H9 (cell line): ENCODE data around the gene RAB31. TPM values are rescaled to one million over a fixed set of nuclear protein-coding genes. Genes with fewer than 3 reads are reported as not detected.
"Not testable (repeated sequence)": the region's sequence is repeated elsewhere in the genome, so short reads cannot be mapped to it uniquely, and the experiment has no call there.

Experiments used
- DNase-seq: peaks from one replicate; pipeline ENCODE4 v3.0.0-alpha.2; 2017
- H2AFZ ChIP-seq: one replicate; pipeline ENCODE4 v1.6.1; 2013; ENCODE audit warnings: mild to moderate bottlenecking, low read length, control low read depth, moderate library complexity
- H2AK5ac ChIP-seq: 2 replicates; pipeline ENCODE4 v1.6.1; 2013; ENCODE audit warnings: low read length, control low read depth, mixed read lengths; ENCODE audit not compliant: insufficient read length
- H2BK120ac ChIP-seq: one replicate; pipeline ENCODE4 v1.6.1; 2013; ENCODE audit warnings: low read depth, mild to moderate bottlenecking, low read length, control low read depth, inconsistent platforms; ENCODE audit not compliant: poor library complexity, severe bottlenecking
- H2BK12ac ChIP-seq: 2 replicates; pipeline ENCODE4 v1.6.1; 2013; ENCODE audit warnings: low read length, control low read depth, mixed read lengths, low read depth; ENCODE audit not compliant: insufficient read length
- H2BK15ac ChIP-seq: 2 replicates; pipeline ENCODE4 v1.6.1; 2013; ENCODE audit warnings: low read depth, low read length, control low read depth
- H2BK20ac ChIP-seq: one replicate; pipeline ENCODE4 v1.6.1; 2013; ENCODE audit warnings: low read depth, mild to moderate bottlenecking, low read length, control low read depth, inconsistent platforms; ENCODE audit not compliant: poor library complexity, severe bottlenecking
- H2BK5ac ChIP-seq: 2 replicates; pipeline ENCODE4 v1.6.1; 2013; ENCODE audit warnings: low read length, control low read depth, mixed read lengths; ENCODE audit not compliant: insufficient read length
- H3K14ac ChIP-seq: 2 replicates; pipeline ENCODE4 v1.6.1; 2013; ENCODE audit warnings: low read length, control low read depth; ENCODE audit not compliant: insufficient read depth
- H3K18ac ChIP-seq: 2 replicates; pipeline ENCODE4 v1.6.1; 2013; ENCODE audit warnings: low read depth, mild to moderate bottlenecking, mixed read lengths, low read length, control low read depth; ENCODE audit not compliant: insufficient read length
- H3K23ac ChIP-seq: 2 replicates; pipeline ENCODE4 v1.6.1; 2013; ENCODE audit warnings: low read length, control low read depth, mixed read lengths, low read depth; ENCODE audit not compliant: insufficient read length
- H3K23me2 ChIP-seq: 2 replicates; pipeline ENCODE4 v1.6.1; 2013; ENCODE audit warnings: low read depth, mild to moderate bottlenecking, mixed read lengths, low read length, control low read depth; ENCODE audit not compliant: insufficient read length, poor library complexity, severe bottlenecking
- H3K27ac ChIP-seq: 2 replicates; pipeline ENCODE4 v1.5.1; 2013; ENCODE audit warnings: low read length, control low read depth, mixed read lengths, low read depth; ENCODE audit not compliant: insufficient read length
- H3K27me3 ChIP-seq: 2 replicates; pipeline ENCODE4 v1.6.1; 2013; ENCODE audit warnings: low read length, control low read depth, inconsistent platforms; ENCODE audit not compliant: insufficient read depth
- H3K4ac ChIP-seq: 2 replicates; pipeline ENCODE4 v1.6.1; 2013; ENCODE audit warnings: low read depth, mild to moderate bottlenecking, control low read depth, inconsistent platforms, low read length, moderate library complexity
- H3K4me1 ChIP-seq: 2 replicates; pipeline ENCODE4 v1.6.1; 2013; ENCODE audit warnings: low read length, control low read depth, inconsistent platforms; ENCODE audit not compliant: insufficient read depth
- H3K4me2 ChIP-seq: 2 replicates; pipeline ENCODE4 v1.6.1; 2013; ENCODE audit warnings: low read length, control low read depth, mixed read lengths; ENCODE audit not compliant: insufficient read length, insufficient read depth
- H3K56ac ChIP-seq: 2 replicates; pipeline ENCODE4 v1.6.1; 2013; ENCODE audit warnings: low read depth, mild to moderate bottlenecking, mixed read lengths, low read length, control low read depth; ENCODE audit not compliant: insufficient read length
- H3K79me1 ChIP-seq: 2 replicates; pipeline ENCODE4 v1.6.1; 2013; ENCODE audit warnings: low read depth, mild to moderate bottlenecking, moderate library complexity, low read length, control low read depth, inconsistent platforms; ENCODE audit not compliant: insufficient read depth, poor library complexity, severe bottlenecking
- H3K79me2 ChIP-seq: 2 replicates; pipeline ENCODE4 v1.6.1; 2013; ENCODE audit warnings: low read length, control low read depth, inconsistent platforms; ENCODE audit not compliant: insufficient read depth
- H3K9ac ChIP-seq: 2 replicates; pipeline ENCODE4 v1.6.1; 2013; ENCODE audit warnings: low read length, control low read depth, mixed read lengths; ENCODE audit not compliant: insufficient read length; ENCODE audit errors: extremely low read depth
- H3K9me3 ChIP-seq: one replicate; pipeline ENCODE4 v1.6.1; 2013; ENCODE audit warnings: low read depth, low read length, inconsistent platforms; ENCODE audit not compliant: control insufficient read depth
- H3T11ph ChIP-seq: one replicate; pipeline ENCODE4 v1.6.1; 2013; ENCODE audit warnings: mild to moderate bottlenecking, low read length, control low read depth, inconsistent platforms
- H4K20me1 ChIP-seq: one replicate; pipeline ENCODE4 v1.6.1; 2013; ENCODE audit not compliant: control insufficient read depth, insufficient read length, insufficient read depth
- H4K5ac ChIP-seq: 2 replicates; pipeline ENCODE4 v1.6.1; 2013; ENCODE audit warnings: low read depth, mild to moderate bottlenecking, mixed read lengths, low read length, control low read depth; ENCODE audit not compliant: insufficient read length
- H4K8ac ChIP-seq: replicated peaks from 2 replicates; pipeline ENCODE4 v1.6.1; 2013; ENCODE audit warnings: low read length, control low read depth, mixed read lengths, low read depth; ENCODE audit not compliant: insufficient read length
- H4K91ac ChIP-seq: 2 replicates; pipeline ENCODE4 v1.6.1; 2013; ENCODE audit warnings: low read depth, mild to moderate bottlenecking, moderate library complexity, mixed read lengths, low read length, control low read depth; ENCODE audit not compliant: insufficient read length
- H3K27ac Mint-ChIP-seq, 3 experiments: 2 replicates in 2 of 3; 3 replicates in 1 of 3; pipeline ENCODE4 v1.8.0; 2020 to 2021; ENCODE audit warnings: mixed read lengths in 3 of 3, mild to moderate bottlenecking in 1 of 3, moderate library complexity in 1 of 3
- H3K27me3 Mint-ChIP-seq: 2 replicates; pipeline ENCODE4 v1.8.0; 2021; ENCODE audit warnings: low read depth, mild to moderate bottlenecking, moderate library complexity, mixed read lengths
- H3K36me3 Mint-ChIP-seq, 3 experiments: 2 replicates in 2 of 3; 3 replicates in 1 of 3; pipeline ENCODE4 v1.8.0; 2020 to 2021; ENCODE audit warnings: low read depth in 3 of 3, mixed read lengths in 3 of 3; ENCODE audit not compliant: insufficient read depth in 1 of 3
- H3K4me1 Mint-ChIP-seq, 2 experiments: 2 replicates each; pipeline ENCODE4 v1.8.0; 2020; ENCODE audit warnings: mixed read lengths in 2 of 2
- H3K4me3 Mint-ChIP-seq, 2 experiments: 2 replicates in 1 of 2; 3 replicates in 1 of 2; pipeline ENCODE4 v1.8.0; 2020 to 2021; ENCODE audit warnings: mild to moderate bottlenecking in 2 of 2, mixed read lengths in 2 of 2, moderate library complexity in 1 of 2
- H3K9me3 Mint-ChIP-seq, 2 experiments: 2 replicates in 1 of 2; 3 replicates in 1 of 2; pipeline ENCODE4 v1.8.0; 2020; ENCODE audit warnings: mild to moderate bottlenecking in 2 of 2, mixed read lengths in 2 of 2, moderate library complexity in 1 of 2
- WGBS: extraction: QIAGEN DNeasy Blood & Tissue Kit; methylation state at CpG from one replicate; pipeline ENCODE4 v1.1.7; 2013; ENCODE audit warnings: missing lambda C conversion rate, low lambda C conversion rate, mixed read lengths; ENCODE audit not compliant: insufficient read length; ENCODE audit errors: extremely low coverage; 5-methylcytosine and 5-hydroxymethylcytosine counted together
- total RNA-seq: library from RNA; stranded (reverse); gene quantifications from 2 replicates; pipeline ENCODE4 v1.2.1, GENCODE V29; 2021
- TF ChIP-seq, protein P1 (sequence below): fragments of 200-600 bp; sonication (generic); conservative IDR thresholded peaks from 3 replicates; pipeline ENCODE4 v1.8.0; 2021; ENCODE audit warnings: antibody characterized with exemption, mild to moderate bottlenecking

Gene RAB31
- total RNA-seq, 1 experiment from 2014 or later: 22.4 TPM

DNA sequence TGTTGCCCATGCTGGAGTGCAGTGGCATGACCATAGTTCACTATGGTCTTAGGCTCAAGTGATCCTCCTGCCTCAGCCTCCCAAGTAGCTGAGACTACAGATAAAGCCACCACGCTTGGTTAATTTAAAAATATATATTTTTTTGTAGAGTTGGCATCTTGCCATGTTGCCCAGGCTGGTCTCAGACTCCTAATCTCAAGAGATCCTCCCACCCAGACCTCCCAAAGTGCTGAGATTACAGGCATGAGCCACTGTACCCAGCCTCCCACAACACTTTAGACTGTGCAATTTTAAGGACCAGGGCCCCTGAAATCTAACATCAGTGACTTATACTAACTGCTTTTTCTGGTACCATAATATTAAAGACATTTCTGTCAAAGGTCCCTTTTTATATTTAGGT, 182.9 kb downstream of the RAB31 start:
- H3K27me3 Mint-ChIP-seq: no peaks in the 10 kb centered on the region
- Histone ChIP-seq H4K20me1 (no peaks in the 10 kb centered on the region), H4K91ac (no peak overlapping the region), H3K9me3 (no peaks in the 10 kb centered on the region), H3K18ac (no peak overlapping the region), H2AK5ac (no peak overlapping the region), H3K9ac (no peak overlapping the region), H3K27ac (no peak overlapping the region), H3K27me3 (no peaks in the 10 kb centered on the region), H2BK5ac (no peak overlapping the region), H4K5ac (no peak overlapping the region), H3K14ac (no peak overlapping the region), H3K23me2 (no peaks in the 10 kb centered on the region), H3K23ac (no peak overlapping the region), H2BK20ac (no peak overlapping the region), H3K79me2 (no peaks in the 10 kb centered on the region), H2BK120ac (no peak overlapping the region), H3K56ac (no peak overlapping the region), H3T11ph (no peak overlapping the region), H3K4me1 (no peaks in the 10 kb centered on the region), H2AFZ (no peak overlapping the region), H3K4ac (no peak overlapping the region), H2BK12ac (no peak overlapping the region), H3K4me2 (no peak overlapping the region), H4K8ac (no peak overlapping the region), H2BK15ac (no peak overlapping the region), H3K79me1 (no peaks in the 10 kb centered on the region)
- H3K36me3 Mint-ChIP-seq: no peaks in the 10 kb centered on the region; a peak in 1 of 7 replicates
- no peak for DNase-seq
- H3K4me1 Mint-ChIP-seq: 0 out of 4 replicates have a peak, but pooled peaks cover 0 to 2% of the 10 kb centered on the region in 2 experiments
- H3K9me3 Mint-ChIP-seq: no peaks in the 10 kb centered on the region
- no CpG with 5 or more reads among the region's 1 CpG for WGBS
- TF ChIP-seq, protein P1, sequence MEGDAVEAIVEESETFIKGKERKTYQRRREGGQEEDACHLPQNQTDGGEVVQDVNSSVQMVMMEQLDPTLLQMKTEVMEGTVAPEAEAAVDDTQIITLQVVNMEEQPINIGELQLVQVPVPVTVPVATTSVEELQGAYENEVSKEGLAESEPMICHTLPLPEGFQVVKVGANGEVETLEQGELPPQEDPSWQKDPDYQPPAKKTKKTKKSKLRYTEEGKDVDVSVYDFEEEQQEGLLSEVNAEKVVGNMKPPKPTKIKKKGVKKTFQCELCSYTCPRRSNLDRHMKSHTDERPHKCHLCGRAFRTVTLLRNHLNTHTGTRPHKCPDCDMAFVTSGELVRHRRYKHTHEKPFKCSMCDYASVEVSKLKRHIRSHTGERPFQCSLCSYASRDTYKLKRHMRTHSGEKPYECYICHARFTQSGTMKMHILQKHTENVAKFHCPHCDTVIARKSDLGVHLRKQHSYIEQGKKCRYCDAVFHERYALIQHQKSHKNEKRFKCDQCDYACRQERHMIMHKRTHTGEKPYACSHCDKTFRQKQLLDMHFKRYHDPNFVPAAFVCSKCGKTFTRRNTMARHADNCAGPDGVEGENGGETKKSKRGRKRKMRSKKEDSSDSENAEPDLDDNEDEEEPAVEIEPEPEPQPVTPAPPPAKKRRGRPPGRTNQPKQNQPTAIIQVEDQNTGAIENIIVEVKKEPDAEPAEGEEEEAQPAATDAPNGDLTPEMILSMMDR: no peak
- H3K27ac Mint-ChIP-seq: no peak overlapping the region
- no peak overlapping the region for H3K4me3 Mint-ChIP-seq

GRCh38 chr18:9891515-9891914, 183.4 kb downstream of the RAB31 start:
- H3K4me3 Mint-ChIP-seq: not testable (repeated sequence)

More at GRCh38 chr18:9891515-9891914, 183.4 kb downstream of the RAB31 start:
- not testable (repeated sequence) for H4K91ac ChIP-seq, H3K4me2 ChIP-seq, H3K27ac ChIP-seq, H3K4ac ChIP-seq, H3T11ph ChIP-seq, H4K8ac ChIP-seq, H3K27me3 Mint-ChIP-seq, H2BK20ac ChIP-seq, H3K4me1 ChIP-seq, DNase-seq, H3K23me2 ChIP-seq, H3K4me1 Mint-ChIP-seq, H2BK5ac ChIP-seq, H3K79me1 ChIP-seq, H4K20me1 ChIP-seq, H2BK12ac ChIP-seq, H3K9me3 Mint-ChIP-seq, H2BK120ac ChIP-seq, H4K5ac ChIP-seq, H3K23ac ChIP-seq, H3K79me2 ChIP-seq, H3K56ac ChIP-seq, H2AK5ac ChIP-seq, H3K9ac ChIP-seq, H3K36me3 Mint-ChIP-seq, H2BK15ac ChIP-seq, H3K14ac ChIP-seq, H3K9me3 ChIP-seq, H2AFZ ChIP-seq, H3K27ac Mint-ChIP-seq, H3K18ac ChIP-seq, H3K27me3 ChIP-seq
- no CpG with 5 or more reads among the region's 4 CpGs for WGBS
